Endodermal cell (in vitro differentiated cells): ENCODE data around the gene BAZ1B. TPM values are rescaled to one million over a fixed set of nuclear protein-coding genes. Genes with fewer than 3 reads are reported as not detected.
A peak's percentile ranks its signal among the peaks of the same experiment; 100 is the strongest.

Experiments used
- DNase-seq: peaks from one replicate; pipeline ENCODE4 v3.0.0-alpha.2; 2017
- H3K27ac ChIP-seq: 2 replicates; pipeline ENCODE4 v1.5.1; 2013; ENCODE audit warnings: mild to moderate bottlenecking, low read depth, low read length, moderate library complexity
- H3K27me3 ChIP-seq: 2 replicates; pipeline ENCODE4 v1.6.1; 2013; ENCODE audit warnings: mild to moderate bottlenecking, low read length, moderate library complexity; ENCODE audit not compliant: insufficient read depth, control insufficient read depth, poor library complexity, severe bottlenecking
- H3K36me3 ChIP-seq: 2 replicates; pipeline ENCODE4 v1.7.0; 2013; ENCODE audit warnings: mild to moderate bottlenecking, low read length, moderate library complexity; ENCODE audit not compliant: control insufficient read depth, insufficient read depth
- H3K4me1 ChIP-seq: one replicate; pipeline ENCODE4 v1.7.0; 2013; ENCODE audit warnings: low read length; ENCODE audit not compliant: control insufficient read depth, insufficient read depth
- H3K4me3 ChIP-seq: 2 replicates; pipeline ENCODE4 v1.5.1; 2013; ENCODE audit warnings: mild to moderate bottlenecking, low read length, moderate library complexity
- H3K9ac ChIP-seq: 2 replicates; pipeline ENCODE4 v1.6.1; 2013; ENCODE audit warnings: mild to moderate bottlenecking, low read length, moderate library complexity; ENCODE audit not compliant: poor library complexity, severe bottlenecking; ENCODE audit errors: extremely low read depth
- H3K9me3 ChIP-seq: 2 replicates; pipeline ENCODE4 v1.6.1; 2013; ENCODE audit warnings: mild to moderate bottlenecking, low read length, moderate library complexity; ENCODE audit not compliant: control insufficient read depth
- H3K27ac Mint-ChIP-seq: 2 replicates; pipeline ENCODE4 v1.8.0; 2020; ENCODE audit warnings: mixed read lengths
- H3K27me3 Mint-ChIP-seq: 2 replicates; pipeline ENCODE4 v1.8.0; 2021; ENCODE audit warnings: mild to moderate bottlenecking, mixed read lengths; ENCODE audit not compliant: insufficient read depth
- H3K36me3 Mint-ChIP-seq: 2 replicates; pipeline ENCODE4 v1.8.0; 2020; ENCODE audit warnings: low read depth, mixed read lengths
- H3K4me1 Mint-ChIP-seq: 2 replicates; pipeline ENCODE4 v1.8.0; 2020; ENCODE audit warnings: mixed read lengths
- H3K4me3 Mint-ChIP-seq: 2 replicates; pipeline ENCODE4 v1.8.0; 2020; ENCODE audit warnings: mild to moderate bottlenecking, moderate library complexity, mixed read lengths
- H3K9me3 Mint-ChIP-seq: 2 replicates; pipeline ENCODE4 v1.8.0; 2020; ENCODE audit warnings: mild to moderate bottlenecking, mixed read lengths
- WGBS, 2 experiments: methylation state at CpG; one replicate each; pipeline versions ENCODE4 v1.1.5 to v1.1.7; 2013; ENCODE audit warnings: missing lambda C conversion rate in 2 of 2, mixed read lengths in 1 of 2; ENCODE audit not compliant: insufficient coverage in 1 of 2, insufficient read length in 1 of 2; 5-methylcytosine and 5-hydroxymethylcytosine counted together
- total RNA-seq, 2 donors: library from RNA; stranded (reverse); fragmentation: NEBNext Ultra II Directional in 1 of 2; extraction: Animal tissue kit (Norgen Biotek cat#: 25700) in 1 of 2; gene quantifications; 2 replicates in 1 of 2; 3 replicates in 1 of 2; pipeline ENCODE4 v1.2.1, GENCODE V29; 2021
- TF ChIP-seq, protein P1 (sequence below): fragments of 200-600 bp; sonication (generic); conservative IDR thresholded peaks from 2 replicates; pipeline ENCODE4 v1.5.0; 2021; ENCODE audit warnings: antibody characterized with exemption, mild to moderate bottlenecking

The BAZ1B gene
- total RNA-seq, 2 donors from 2014 or later = 66.4 to 72.1 TPM

DNA sequence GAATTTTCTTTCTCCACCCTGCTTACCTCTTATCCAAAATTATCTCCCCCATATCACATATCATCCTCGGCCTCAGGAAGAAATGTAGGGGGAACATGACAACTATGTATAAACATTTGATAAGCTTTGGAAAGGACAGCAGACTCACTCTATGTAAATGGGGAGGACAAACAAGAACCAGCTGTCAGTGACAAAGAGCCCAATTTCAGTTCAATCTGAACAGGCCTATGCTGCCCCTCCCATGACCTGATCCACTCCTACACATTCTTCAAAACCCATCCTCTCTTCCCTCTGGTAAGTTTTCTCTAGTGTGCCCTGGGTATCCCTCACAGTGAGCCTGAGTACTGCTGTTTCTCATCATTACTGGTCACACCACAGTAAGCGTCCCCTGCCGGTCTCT is 67.7 kb downstream of the BAZ1B start:
- H3K36me3 ChIP-seq = peaks cover 88% of the 10 kb centered on the region
- Mint-ChIP-seq H3K4me3 (no peak overlapping the region), H3K36me3 (peaks cover 66% of the 10 kb centered on the region), H3K27me3 (no peaks in the 10 kb centered on the region), H3K4me1 (no peaks in the 10 kb centered on the region), H3K9me3 (no peaks in the 10 kb centered on the region), H3K27ac (peak overlapping the region; percentile 49)
- WGBS, 2 experiments = 92 to 97% methylated on average over 2 to 3 of the region's 3 CpGs
- TF ChIP-seq, protein P1, sequence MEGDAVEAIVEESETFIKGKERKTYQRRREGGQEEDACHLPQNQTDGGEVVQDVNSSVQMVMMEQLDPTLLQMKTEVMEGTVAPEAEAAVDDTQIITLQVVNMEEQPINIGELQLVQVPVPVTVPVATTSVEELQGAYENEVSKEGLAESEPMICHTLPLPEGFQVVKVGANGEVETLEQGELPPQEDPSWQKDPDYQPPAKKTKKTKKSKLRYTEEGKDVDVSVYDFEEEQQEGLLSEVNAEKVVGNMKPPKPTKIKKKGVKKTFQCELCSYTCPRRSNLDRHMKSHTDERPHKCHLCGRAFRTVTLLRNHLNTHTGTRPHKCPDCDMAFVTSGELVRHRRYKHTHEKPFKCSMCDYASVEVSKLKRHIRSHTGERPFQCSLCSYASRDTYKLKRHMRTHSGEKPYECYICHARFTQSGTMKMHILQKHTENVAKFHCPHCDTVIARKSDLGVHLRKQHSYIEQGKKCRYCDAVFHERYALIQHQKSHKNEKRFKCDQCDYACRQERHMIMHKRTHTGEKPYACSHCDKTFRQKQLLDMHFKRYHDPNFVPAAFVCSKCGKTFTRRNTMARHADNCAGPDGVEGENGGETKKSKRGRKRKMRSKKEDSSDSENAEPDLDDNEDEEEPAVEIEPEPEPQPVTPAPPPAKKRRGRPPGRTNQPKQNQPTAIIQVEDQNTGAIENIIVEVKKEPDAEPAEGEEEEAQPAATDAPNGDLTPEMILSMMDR = no peak
- H3K27ac ChIP-seq = no peak overlapping the region
- no peak for DNase-seq
- H3K4me1 ChIP-seq = no peaks in the 10 kb centered on the region
- H3K9me3 ChIP-seq = no peaks in the 10 kb centered on the region
- H3K27me3 ChIP-seq = no peaks in the 10 kb centered on the region
- no peak overlapping the region for H3K9ac ChIP-seq
- H3K4me3 ChIP-seq = no peak overlapping the region

DNA sequence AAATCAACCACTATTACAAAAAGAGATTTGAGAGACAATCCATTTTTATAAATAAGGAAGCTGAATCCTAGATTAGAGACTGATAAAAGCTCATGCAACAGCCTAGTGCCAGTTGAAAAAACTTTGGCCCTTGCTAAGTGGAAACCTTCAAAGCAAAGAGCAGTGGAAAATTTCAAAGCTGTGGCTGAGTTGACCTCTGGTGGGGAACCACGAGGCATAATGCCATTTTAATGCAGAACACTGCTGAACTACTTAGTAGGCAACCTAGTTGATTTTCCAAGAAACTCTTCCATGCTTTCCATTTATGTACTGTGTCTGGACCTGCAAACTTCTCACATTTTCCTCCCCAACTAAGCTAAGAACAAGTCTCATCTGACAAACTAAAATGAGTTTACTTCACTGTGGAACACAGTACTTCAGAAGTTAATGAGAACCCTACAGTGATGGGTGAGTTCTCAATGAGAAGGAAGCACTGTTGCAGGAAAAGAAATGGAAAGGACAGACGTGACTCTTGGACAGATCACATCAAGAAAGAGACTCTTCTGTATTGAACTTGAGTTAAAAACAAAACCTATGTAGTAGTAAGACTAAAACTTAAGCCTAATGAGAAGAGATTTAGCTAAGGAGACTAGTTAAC is 69.0 kb downstream of the BAZ1B start:
- Histone ChIP-seq H3K4me1 (no peaks in the 10 kb centered on the region), H3K4me3 (no peak overlapping the region), H3K27ac (no peak overlapping the region), H3K27me3 (no peaks in the 10 kb centered on the region), H3K9me3 (no peaks in the 10 kb centered on the region), H3K36me3 (peaks cover 88% of the 10 kb centered on the region), H3K9ac (no peak overlapping the region)
- H3K36me3 Mint-ChIP-seq = peaks cover 66% of the 10 kb centered on the region
- 60 to 93% methylated on average over 1 to 2 of the region's 2 CpGs for WGBS, 2 experiments
- H3K4me3 Mint-ChIP-seq = no peak overlapping the region
- no peaks in the 10 kb centered on the region for H3K4me1 Mint-ChIP-seq
- H3K27ac Mint-ChIP-seq = peak overlapping the region; percentile 20
- H3K27me3 Mint-ChIP-seq = no peaks in the 10 kb centered on the region
- no peak for DNase-seq
- H3K9me3 Mint-ChIP-seq = no peaks in the 10 kb centered on the region
- TF ChIP-seq, protein P1 = no peak

DNA sequence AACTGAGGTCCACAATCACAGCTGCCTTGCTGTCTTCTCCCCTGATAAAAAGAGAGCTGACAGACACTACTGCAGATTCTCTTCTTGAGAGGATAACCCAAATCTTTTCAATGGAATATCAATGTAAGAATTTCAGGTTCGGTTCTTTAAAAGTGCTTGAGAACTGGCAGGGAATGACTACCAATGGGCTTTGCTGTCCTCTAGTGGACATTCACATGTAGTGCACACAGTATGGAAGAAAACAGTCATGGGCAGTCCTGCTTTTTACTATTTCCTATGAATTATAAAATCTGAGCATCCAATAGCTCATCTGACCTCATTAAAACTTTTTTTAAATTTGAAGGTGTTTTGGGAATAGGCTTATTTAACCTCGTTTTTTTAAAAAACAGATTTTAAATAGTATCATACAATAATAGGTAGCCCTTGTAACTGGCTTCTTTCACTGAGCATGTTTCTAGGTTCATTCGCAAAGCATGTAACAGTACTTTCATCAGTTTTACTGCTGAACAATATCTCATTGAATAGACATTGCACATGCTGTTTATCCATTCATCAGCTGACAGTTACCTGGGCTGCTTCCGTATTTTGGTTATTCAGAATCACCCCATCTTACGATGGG is 70.2 kb downstream of the BAZ1B start:
- no peaks in the 10 kb centered on the region for H3K27me3 Mint-ChIP-seq
- no peaks in the 10 kb centered on the region for H3K4me1 Mint-ChIP-seq
- no peaks in the 10 kb centered on the region for H3K4me1 ChIP-seq
- 85 to 88% methylated on average over 3 to 4 of the region's 5 CpGs for WGBS, 2 experiments
- H3K4me3 Mint-ChIP-seq = no peak overlapping the region
- H3K9me3 Mint-ChIP-seq = no peaks in the 10 kb centered on the region
- H3K9me3 ChIP-seq = no peaks in the 10 kb centered on the region
- H3K36me3 ChIP-seq = peaks cover 87% of the 10 kb centered on the region
- no peak overlapping the region for H3K27ac Mint-ChIP-seq
- peaks cover 66% of the 10 kb centered on the region for H3K36me3 Mint-ChIP-seq
- no peak for DNase-seq
- TF ChIP-seq, protein P1 = peak; percentile 99
- no peaks in the 10 kb centered on the region for H3K27me3 ChIP-seq
- no peak overlapping the region for H3K9ac ChIP-seq
- H3K27ac ChIP-seq = no peak overlapping the region
- H3K4me3 ChIP-seq = no peak overlapping the region
